ENCODE results near the gene GFRA1.

The GFRA1 gene
- 0.13 to 0.31 reads per million in 2 donors for total RNA-seq

GRCh38 chr10:116272440-116273283, at the start of gene GFRA1:
Gene GFRA1, minus strand, starts transcription at chr10:116273206. Its CDS starts 1,177 bp downstream, at chr10:116272029.
- no peak for DNase-seq

- peak in 1 of 5 experiments; percentile 0 for DNase-seq
These were observed 43.5 kb upstream of the GFRA1 start for GRCh38 chr10:116316503-116316902.

GRCh38 chr10:116312548-116312947, 39.5 kb upstream of the GFRA1 start:
- DNase-seq = no peak

- DNase-seq = no peak
These were observed 38.9 kb upstream of the GFRA1 start for GRCh38 chr10:116311706-116312490.

GRCh38 chr10:116311016-116311415, 38.0 kb upstream of the GFRA1 start:
- no peak for DNase-seq

GRCh38 chr10:116307455-116307854, 34.4 kb upstream of the GFRA1 start:
- DNase-seq = no peak

- no peak for DNase-seq
These were observed 33.8 kb upstream of the GFRA1 start for GRCh38 chr10:116306847-116307246.

GRCh38 chr10:116304923-116305322, 31.9 kb upstream of the GFRA1 start:
- DNase-seq = no peak

- no peak for DNase-seq
These were observed 27.5 kb upstream of the GFRA1 start for GRCh38 chr10:116300542-116300941.

- no peak for DNase-seq
These were observed 25.6 kb upstream of the GFRA1 start for GRCh38 chr10:116298586-116298985.

GRCh38 chr10:116296291-116296721, 23.3 kb upstream of the GFRA1 start:
- DNase-seq = no peak

GRCh38 chr10:116292493-116292892, 19.5 kb upstream of the GFRA1 start:
- DNase-seq = no peak

- no peak for DNase-seq
These were observed 16.6 kb upstream of the GFRA1 start for GRCh38 chr10:116289652-116290051.

GRCh38 chr10:116287906-116288501, 15.0 kb upstream of the GFRA1 start:
- DNase-seq = peak in 1 of 5 experiments; percentile 30

GRCh38 chr10:116286626-116287200, 13.7 kb upstream of the GFRA1 start:
- DNase-seq = peak in 1 of 5 experiments; percentile 54

- no peak for DNase-seq
These were observed 8.8 kb upstream of the GFRA1 start for GRCh38 chr10:116281775-116282174.

- DNase-seq = no peak
These were observed 5.8 kb upstream of the GFRA1 start for GRCh38 chr10:116278846-116279245.

GRCh38 chr10:116276981-116277380, 4.0 kb upstream of the GFRA1 start:
- DNase-seq = no peak

GRCh38 chr10:116274064-116274904, 1.3 kb upstream of the GFRA1 start:
- DNase-seq = no peak

- no peak for DNase-seq
These were observed 1.2 kb downstream of the GFRA1 start for GRCh38 chr10:116271593-116272439.
